Measurements from ENCODE around the gene TMEM123.

DNA sequence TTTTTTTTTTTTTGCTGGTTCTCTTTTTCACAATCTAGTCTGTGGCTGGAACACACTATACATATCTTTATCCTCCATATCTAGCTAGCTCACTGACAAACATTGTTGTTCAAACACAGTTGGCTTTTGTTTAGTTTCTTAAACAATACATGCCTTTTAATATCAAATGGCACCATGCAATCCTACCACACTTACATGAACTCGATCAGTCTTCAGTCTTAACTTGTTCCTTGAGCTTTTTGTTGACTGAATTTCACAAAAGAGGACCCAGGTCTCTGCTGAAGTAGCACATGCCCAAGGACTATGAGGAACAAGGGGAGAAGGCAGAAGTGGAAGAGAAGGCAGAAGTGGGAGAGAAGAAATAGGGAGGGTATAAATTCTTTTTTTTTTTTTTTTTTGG, 25.5 kb downstream of the TMEM123 start:
- no peak for TF ChIP-seq POLR2AphosphoS5 (IDR thresholded peaks at IDR 0.05)
- TF ChIP-seq, protein P1, sequence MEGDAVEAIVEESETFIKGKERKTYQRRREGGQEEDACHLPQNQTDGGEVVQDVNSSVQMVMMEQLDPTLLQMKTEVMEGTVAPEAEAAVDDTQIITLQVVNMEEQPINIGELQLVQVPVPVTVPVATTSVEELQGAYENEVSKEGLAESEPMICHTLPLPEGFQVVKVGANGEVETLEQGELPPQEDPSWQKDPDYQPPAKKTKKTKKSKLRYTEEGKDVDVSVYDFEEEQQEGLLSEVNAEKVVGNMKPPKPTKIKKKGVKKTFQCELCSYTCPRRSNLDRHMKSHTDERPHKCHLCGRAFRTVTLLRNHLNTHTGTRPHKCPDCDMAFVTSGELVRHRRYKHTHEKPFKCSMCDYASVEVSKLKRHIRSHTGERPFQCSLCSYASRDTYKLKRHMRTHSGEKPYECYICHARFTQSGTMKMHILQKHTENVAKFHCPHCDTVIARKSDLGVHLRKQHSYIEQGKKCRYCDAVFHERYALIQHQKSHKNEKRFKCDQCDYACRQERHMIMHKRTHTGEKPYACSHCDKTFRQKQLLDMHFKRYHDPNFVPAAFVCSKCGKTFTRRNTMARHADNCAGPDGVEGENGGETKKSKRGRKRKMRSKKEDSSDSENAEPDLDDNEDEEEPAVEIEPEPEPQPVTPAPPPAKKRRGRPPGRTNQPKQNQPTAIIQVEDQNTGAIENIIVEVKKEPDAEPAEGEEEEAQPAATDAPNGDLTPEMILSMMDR (IDR thresholded peaks at IDR 0.05 in 8 of 11, conservative IDR thresholded peaks at IDR 0.05 in 3 of 11) = no peak

Measured in spleen (tissue), 7 donors.